ENCODE results near the gene GP2. TPM values are rescaled to one million over a fixed set of nuclear protein-coding genes. Genes with fewer than 3 reads are reported as not detected.

The GP2 gene
- polyA plus RNA-seq (ENCODE audit: insufficient read depth in 1 of 5, insufficient read length in 5 of 5, low replicate concordance in 1 of 5), result under 1 TPM in 2 of 5 donors, not detected in 3; 0.05 to 0.27 TPM
- long read RNA-seq, donor 1, result 0 reads
- long read RNA-seq, donor 2, result 0 reads
- long read RNA-seq, donor 3, result 0 reads
- long read RNA-seq, donor 4, result 0 reads
- long read RNA-seq, donor 5, result 0 reads
- long read RNA-seq, donor 6, result 0 reads
- long read RNA-seq, donor 7, result 0 reads
- long read RNA-seq, donor 8, result 0 reads

DNA sequence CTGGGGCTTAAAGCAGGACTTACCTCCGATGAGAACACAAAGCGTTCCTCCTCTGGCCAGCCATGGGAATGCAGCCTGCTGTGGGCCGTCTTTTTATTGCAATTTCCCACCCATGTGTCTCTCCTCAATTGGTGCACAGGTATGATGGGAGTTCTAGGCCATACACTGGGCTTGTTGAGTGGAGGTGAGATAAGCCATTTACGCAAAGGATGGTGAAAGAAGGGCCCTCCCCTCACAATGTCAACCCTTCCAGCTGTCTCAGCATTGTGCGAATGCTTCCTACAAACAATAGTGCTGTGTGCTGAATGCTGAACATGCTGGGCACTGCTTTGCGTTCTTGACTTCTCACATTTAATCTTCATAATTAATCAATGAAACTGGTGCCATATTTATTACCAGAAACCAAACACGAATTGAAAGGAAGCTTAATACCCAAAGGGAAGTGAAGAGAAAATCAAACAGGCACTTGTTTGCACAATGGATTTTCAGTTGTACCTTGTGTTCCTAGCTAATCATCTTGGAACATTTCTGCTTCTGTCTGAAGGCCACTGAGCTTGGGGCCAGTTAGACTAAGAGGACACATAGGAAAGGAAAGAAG lies at the start of gene GP2:
Gene GP2 (minus strand): TSS at position 70 of the 598 bp plus-strand sequence. CDS start 1,082 bp downstream, outside the sequence.
- no peak for DNase-seq

DNA sequence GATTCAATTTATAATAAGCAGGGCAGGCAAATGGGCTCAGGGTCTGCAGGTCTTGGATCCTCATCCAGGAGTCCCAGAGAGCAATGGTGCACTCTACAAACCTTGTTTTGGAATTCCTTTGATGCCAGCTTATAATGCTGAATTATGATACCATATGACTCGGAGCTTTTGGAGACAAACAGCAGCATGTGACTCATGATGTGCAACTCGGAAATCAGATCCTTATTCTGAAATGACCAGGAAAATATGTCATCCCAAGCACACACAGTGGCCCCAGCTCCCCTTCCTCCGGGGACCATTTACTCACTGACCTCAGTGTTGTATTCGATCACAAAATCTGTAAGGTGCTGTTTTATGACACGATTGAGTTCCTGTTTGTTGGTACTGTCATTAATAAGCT lies 45.4 kb upstream of the GP2 start:
- DNase-seq, result no peak

DNA sequence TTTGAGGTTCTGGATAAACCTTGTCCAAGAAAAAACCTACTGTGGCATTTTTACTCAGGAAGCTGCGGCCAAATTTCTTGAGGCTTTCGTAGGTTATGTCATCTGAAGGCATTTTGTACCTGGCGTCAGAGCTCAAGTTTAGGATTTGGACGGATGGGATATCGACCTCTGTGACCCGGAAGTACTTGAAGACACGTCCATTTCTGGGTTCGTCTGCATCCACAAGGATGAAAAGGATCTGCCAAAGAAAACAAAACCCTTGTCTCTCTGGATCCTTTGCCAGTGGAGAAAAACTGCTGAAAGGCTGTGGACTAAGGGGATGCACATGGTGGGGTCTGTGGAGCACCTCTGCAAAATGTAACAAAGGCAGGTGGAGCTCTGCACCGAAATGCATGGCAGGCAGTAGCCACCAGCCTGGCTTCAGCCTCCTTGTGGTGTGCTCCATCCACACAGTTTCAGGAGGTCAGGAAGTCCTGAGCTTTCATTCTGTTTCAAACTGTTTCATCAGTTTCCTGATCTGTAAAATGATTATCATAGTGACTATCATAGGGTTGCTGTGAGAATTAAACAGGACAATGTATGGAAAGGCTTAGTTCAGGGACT lies 42.2 kb upstream of the GP2 start:
- DNase-seq, result no peak

DNA sequence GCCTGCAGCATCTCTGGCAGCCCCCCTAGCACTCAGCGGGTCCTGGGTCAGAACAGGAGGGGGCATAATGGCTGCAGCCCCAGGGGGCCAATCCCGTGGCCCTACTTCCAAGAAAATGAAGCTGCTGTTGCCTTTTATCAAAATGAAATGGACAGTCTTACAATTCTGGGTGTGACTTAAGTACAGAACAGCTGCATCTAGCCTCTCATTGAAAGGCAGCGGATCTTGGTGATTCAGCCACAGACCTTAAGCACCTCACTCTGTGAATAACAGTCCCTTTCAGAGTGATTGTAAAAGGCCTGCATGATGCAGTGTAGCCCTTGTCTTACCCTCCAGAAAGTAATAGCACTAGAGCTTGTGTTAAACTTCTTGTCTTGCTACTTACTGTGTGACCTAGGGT lies 36.7 kb upstream of the GP2 start:
- DNase-seq, result no peak

GRCh38 chr16:20363191-20363590 lies 35.9 kb upstream of the GP2 start:
- DNase-seq, result no peak

- no peak for DNase-seq
These were observed 32.7 kb upstream of the GP2 start for GRCh38 chr16:20359997-20360396.

DNA sequence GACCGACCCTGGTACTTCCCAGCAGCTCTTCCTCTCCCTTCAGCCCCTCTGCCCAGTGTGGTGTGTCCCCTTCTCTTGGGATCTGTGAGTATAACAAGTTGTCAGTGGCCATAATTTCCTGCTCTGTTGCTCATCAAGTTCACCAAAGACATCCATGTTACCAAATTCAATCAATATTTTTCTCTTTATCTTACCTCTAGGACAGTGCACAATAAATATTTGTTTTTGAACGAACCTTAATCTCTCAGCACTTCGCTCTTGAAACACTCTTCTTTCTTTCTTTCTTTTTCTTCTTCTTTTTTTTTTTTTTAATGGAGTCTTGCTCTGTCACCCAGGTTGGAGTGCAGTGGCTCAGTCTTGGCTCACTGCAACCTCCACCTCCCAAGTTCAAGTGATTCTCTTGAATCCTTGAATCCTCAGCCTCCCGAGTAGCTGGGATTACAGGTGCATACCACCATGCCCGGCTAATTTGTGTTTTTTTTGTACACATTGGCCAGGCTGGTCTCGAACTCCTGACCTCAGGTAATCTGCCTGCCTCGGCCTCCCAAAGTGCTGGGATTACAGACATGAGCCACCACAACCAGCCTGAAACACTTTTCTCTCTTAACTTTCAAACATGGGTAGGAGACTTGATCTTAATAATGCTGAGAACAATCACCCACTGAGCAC lies 27.9 kb upstream of the GP2 start:
- DNase-seq, result no peak

- DNase-seq, result no peak
These were observed 26.1 kb upstream of the GP2 start for GRCh38 chr16:20353379-20353778.

- DNase-seq, result no peak
These were observed 25.3 kb upstream of the GP2 start, which contains the start of gene UMOD for GRCh38 chr16:20352615-20353014. Gene UMOD (minus strand): TSS chr16:20352715. CDS start chr16:20350737, 1,978 bp downstream.

GRCh38 chr16:20349615-20350014 lies 22.3 kb upstream of the GP2 start:
- no peak for DNase-seq

GRCh38 chr16:20348365-20349185 lies 21.3 kb upstream of the GP2 start:
- DNase-seq, result no peak

DNA sequence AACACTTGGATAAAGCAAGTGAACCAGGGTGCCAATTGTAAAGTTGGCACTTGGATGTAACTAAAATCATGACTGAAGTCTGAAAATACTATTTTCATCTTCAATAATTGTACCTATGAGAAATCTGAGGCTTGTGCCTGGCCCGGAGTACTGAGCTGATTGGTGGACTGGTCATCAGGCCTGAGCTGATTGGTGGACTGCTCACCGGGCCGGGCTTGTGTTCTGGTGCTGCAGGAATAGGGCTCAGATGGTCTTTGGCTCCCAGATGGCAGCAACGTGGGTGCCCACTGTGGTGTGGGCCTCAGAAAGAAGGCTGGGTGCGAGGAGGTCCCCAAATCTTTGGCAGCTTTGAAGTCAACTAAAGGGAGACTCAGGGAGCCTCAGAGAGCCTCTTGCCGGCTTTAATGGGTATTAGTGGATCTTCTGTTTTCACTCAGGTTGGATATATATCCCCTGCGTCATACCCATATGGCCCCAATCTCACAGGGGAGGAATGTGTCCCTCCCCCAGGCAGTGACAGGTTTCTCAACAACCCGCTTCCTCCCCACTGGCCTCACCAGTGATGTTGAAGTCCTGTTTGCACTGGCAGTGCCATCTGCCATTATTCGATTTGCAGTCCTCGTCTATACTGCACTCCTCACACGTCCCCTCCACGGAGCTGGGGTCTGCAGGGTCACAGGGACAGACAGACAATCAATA lies 20.5 kb upstream of the GP2 start:
- no peak for DNase-seq

DNA sequence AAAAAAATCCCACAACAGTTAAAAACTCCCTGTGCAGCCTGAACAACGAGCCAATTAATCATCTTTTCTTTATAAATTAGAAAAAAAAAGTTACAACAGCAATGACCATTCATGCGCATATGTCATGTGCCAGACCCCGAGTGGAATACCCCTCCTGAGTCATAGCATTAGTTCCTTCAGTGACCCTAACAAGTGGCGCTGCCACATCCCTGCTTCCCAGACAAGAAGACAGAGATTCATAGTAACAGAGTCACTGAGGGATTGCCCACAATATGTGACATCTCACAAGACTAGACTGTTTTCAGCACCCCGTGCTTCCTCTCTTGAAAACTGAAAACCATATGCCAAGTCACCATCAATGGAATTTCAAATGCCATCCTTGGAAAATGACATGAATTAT lies 17.3 kb upstream of the GP2 start:
- no peak for DNase-seq

DNA sequence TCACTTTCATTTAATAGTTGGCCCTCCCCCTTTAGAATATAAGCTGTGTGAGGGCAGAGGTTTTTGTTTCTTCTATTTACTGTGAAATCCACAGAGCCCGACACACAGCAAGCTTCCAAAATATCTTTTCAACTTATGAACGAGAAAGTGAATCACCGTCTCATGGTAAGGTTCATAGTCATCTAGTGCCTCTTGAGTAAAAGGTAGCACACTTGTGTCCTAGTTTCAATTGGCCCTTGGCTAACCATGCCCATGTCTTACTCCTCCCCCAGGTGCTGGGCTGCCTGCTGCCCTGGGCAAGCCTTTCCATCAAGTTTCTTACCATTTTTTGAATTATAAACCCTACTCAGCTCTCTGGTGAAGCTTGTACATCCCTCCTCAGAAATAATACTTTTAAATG lies 12.4 kb upstream of the GP2 start:
- DNase-seq, result no peak

DNA sequence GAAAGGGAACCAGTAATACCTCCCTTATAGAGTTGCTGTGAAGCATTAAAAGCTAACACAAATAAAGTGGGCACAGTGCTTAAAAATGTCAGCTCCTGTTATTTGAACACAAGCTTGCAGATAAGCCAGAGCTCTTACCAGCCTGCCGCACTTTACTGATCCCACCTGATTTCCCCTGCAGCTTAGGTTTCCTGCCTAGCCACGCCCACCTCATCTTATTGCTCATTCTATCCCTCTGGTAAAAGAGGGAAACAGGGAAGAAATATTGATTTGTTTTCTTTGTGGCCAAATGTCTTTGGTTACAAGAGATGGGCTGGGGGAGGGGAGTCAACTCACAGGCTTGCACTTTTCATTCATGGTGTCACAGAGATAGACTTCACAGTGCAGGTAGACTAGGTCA lies 9.6 kb upstream of the GP2 start:
- DNase-seq, result no peak

GRCh38 chr16:20334396-20334795 lies 7.1 kb upstream of the GP2 start:
- no peak for DNase-seq

GRCh38 chr16:20333120-20333519 lies 5.8 kb upstream of the GP2 start:
- DNase-seq, result no peak

GRCh38 chr16:20332411-20332810 lies 5.1 kb upstream of the GP2 start:
- DNase-seq, result no peak

DNA sequence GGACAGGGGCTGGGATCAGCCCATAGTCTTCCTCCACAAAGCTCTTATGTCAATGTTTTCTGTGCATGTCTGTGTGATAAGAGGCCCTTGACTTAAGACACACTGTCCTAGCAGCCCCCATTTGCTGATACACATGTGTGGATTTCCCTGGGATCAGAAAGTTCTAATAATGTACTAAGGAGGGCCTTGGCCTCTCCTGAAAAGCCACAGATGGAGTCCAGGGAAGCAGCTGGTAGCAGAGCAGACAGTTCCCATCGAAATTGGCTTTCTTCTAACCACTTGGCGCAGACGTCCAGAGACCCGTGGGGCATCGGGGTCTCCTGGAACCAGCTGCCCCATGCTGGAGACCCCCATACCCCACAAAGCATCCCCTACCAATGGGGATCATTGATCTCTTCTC lies 4.3 kb upstream of the GP2 start:
- DNase-seq, result no peak

DNA sequence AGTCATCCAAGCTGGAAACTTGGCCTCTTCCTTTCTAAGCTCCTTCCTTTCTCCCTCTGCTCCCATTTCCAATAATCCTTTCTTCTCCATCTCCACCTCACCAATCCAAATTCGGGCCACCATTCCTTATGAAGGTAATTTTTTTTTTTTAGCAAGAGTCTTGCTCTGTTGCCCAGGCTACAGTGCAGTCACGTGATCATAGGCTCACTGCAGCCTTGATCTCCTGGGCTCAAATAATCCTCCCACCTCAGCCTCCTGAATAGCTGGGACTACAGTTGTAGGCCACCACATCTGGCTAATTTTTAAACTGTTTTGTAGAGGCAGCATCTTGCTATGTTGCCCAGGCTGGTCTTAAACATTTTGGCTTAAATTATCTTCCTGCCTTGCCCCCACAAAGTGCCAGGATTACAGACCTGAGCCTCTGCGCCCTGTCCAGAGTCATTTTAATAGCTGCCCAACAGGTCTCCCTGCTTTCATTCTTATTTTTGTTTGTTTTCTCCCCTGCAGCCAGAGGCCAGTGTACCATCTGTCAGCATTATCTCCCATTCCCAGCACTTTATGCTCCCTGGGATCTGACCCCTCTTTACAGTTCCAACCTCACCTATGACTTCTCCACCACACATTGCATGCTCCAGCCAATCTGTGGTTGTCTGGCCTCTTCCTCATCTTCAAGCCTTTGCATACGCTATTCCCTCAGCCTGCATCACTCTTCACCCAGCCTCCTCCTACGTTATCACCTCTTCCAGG lies 2.3 kb upstream of the GP2 start:
- no peak for DNase-seq

DNA sequence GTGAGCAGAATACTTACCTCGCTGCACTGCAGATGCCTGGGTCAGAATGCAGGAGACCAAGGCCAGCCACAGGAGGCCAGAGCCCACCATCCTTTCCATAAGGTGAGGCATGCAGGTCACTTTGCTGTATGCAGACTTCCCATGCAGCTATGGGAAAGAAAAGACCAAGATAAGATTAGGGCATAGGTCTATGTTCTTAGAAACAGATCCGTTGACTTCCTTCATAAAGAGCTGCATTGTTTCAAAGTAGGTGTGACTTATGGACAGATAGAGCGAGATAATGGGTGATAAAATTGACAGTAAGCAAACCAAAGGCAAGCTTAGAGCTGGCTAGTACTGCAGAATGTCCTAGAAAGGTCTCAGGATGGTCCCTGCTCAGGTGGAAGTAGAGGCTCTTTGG lies 992 bp downstream of the GP2 start:
- DNase-seq, result no peak

Data from right lung (tissue), 10 donors.